ENCODE measurements around the gene RBPJ.

DNA sequence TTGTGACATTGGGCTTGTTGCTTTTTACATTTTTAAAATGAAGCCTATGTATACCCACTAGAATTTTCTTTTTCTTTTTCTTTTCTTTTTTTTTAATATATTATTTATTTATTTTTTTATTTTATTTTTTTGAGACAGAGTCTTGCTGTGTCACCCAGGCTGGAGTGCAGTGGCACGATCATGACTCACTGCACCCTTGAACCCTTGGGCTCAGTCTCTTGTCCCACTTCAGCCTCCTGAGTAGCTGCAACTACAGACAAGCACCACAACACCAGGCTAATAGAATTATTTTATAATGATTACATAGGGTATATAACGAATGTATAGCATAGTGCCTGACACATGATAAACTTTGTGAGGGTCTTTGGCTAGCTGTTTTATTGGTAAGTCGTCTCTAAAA is 64.9 kb downstream of the RBPJ start:
- TF ChIP-seq ZFX (IDR thresholded peaks at IDR 0.05; ENCODE audit: borderline replicate concordance) (no peak), CTCF (IDR thresholded peaks at IDR 0.05) (no peak)
